Left lung (tissue), 10 donors: ENCODE measurements around the gene CCR9. TPM values are rescaled to one million over a fixed set of nuclear protein-coding genes. Genes with fewer than 3 reads are reported as not detected.
A peak's percentile ranks its signal among the peaks of the same experiment; 100 is the strongest.

ENCODE experiments used
- ATAC-seq: fragments of 200-7000 bp; cut with Tn5 transposase; one replicate; pipeline ENCODE4 v1.9.1; 2020; ENCODE audit warnings: moderate library complexity
- DNase-seq, 4 donors: peaks; one replicate each; pipeline ENCODE4 v3.0.0-alpha.2; 2013 to 2020
- H3K27ac ChIP-seq, 2 donors: fragments of 200-600 bp; sonication (generic) in 1 of 2; one replicate each; pipeline versions ENCODE4 v1.5.0 to v1.8.0; 2020 to 2021
- H3K27me3 ChIP-seq, 2 donors: fragments of 200-600 bp; sonication (generic) in 1 of 2; one replicate each; pipeline versions ENCODE4 v1.5.0 to v1.8.0; 2020 to 2021
- H3K36me3 ChIP-seq, 2 donors: fragments of 200-600 bp; sonication (generic) in 1 of 2; one replicate each; pipeline versions ENCODE4 v1.5.0 to v1.8.0; 2020 to 2021
- H3K4me1 ChIP-seq, 2 donors: fragments of 200-600 bp; one replicate each; pipeline ENCODE4 v1.8.0; 2021
- H3K4me3 ChIP-seq, 2 donors: fragments of 200-600 bp; sonication (generic) in 1 of 2; one replicate each; pipeline versions ENCODE4 v1.5.0 to v1.8.0; 2020 to 2021; ENCODE audit warnings: mild to moderate bottlenecking in 1 of 2
- H3K9me3 ChIP-seq, 2 donors: fragments of 200-600 bp; sonication (generic) in 1 of 2; one replicate each; pipeline versions ENCODE4 v1.5.0 to v1.8.0; 2020 to 2021
- intact Hi-C, 2 donors: fragments of 100-400 bp; cut with DNase I; formaldehyde crosslinking; loops; one replicate each; pipeline versions ENCODE4 v1.11.2 to v1.14.2; 2022
- polyA plus RNA-seq, 6 donors: library from polyadenylated mRNA; unstranded; fragments of 120-200 nt; gene quantifications; one replicate each; pipeline ENCODE4 v1.2.1, GENCODE V29; 2013; ENCODE audit not compliant: insufficient read length in 6 of 6
- total RNA-seq, 2 donors: library from RNA; stranded (reverse); fragmentation: NEBNext Ultra II Directional; extraction: Animal tissue kit (Norgen Biotek cat#: 25700); gene quantifications; one replicate each; pipeline ENCODE4 v1.2.1, GENCODE V29; 2021
- TF ChIP-seq, protein P1 (sequence below), 2 donors: fragments of 200-600 bp; sonication (generic) in 1 of 2; IDR thresholded peaks; one replicate each; pipeline versions ENCODE4 v1.5.0 to v1.8.0; 2021; ENCODE audit warnings: antibody characterized with exemption in 2 of 2
- donor health status: DM: no; HTN: yes; CAD: no.
- donor health status: DM: no; HTN: no; CAD: no.

The CCR9 gene
- total and polyA plus RNA-seq, 8 donors = 0.11 to 0.32 (median 0.20) TPM; not detected in 4

DNA sequence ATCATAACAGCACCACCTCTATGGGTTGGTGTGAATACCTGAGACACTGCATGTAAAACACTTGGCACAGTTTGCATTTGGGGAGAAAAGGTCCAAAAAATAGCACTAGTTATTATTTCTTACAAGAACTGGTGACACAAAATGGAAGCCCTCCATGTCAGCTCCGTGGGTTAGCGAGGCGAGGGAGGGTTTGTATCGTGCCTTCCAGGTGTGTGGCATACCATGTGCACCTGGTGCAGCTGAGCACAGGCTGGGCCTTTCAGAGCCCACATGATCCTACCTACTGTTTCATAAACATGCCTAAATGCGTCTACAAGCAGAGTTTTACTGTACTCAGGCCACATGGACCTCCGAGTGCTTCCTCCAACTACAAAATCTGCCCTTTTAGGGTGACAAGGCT is 62.5 kb downstream of the CCR9 start:
- no peaks in the 10 kb centered on the region for H3K9me3 ChIP-seq
- DNase-seq = no peak
- no peak overlapping the region for H3K4me3 ChIP-seq
- no peak overlapping the region for H3K27ac ChIP-seq
- peaks cover 0 to 91% of the 10 kb centered on the region in 2 donors for H3K36me3 ChIP-seq
- intact Hi-C loops = no loop called here
- ATAC-seq = no peak
- H3K4me1 ChIP-seq = peaks cover 0 to 2% of the 10 kb centered on the region in 2 donors
- TF ChIP-seq, protein P1, sequence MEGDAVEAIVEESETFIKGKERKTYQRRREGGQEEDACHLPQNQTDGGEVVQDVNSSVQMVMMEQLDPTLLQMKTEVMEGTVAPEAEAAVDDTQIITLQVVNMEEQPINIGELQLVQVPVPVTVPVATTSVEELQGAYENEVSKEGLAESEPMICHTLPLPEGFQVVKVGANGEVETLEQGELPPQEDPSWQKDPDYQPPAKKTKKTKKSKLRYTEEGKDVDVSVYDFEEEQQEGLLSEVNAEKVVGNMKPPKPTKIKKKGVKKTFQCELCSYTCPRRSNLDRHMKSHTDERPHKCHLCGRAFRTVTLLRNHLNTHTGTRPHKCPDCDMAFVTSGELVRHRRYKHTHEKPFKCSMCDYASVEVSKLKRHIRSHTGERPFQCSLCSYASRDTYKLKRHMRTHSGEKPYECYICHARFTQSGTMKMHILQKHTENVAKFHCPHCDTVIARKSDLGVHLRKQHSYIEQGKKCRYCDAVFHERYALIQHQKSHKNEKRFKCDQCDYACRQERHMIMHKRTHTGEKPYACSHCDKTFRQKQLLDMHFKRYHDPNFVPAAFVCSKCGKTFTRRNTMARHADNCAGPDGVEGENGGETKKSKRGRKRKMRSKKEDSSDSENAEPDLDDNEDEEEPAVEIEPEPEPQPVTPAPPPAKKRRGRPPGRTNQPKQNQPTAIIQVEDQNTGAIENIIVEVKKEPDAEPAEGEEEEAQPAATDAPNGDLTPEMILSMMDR (IDR thresholded peaks at IDR 0.05) = no peak
- H3K27me3 ChIP-seq = no peaks in the 10 kb centered on the region

DNA sequence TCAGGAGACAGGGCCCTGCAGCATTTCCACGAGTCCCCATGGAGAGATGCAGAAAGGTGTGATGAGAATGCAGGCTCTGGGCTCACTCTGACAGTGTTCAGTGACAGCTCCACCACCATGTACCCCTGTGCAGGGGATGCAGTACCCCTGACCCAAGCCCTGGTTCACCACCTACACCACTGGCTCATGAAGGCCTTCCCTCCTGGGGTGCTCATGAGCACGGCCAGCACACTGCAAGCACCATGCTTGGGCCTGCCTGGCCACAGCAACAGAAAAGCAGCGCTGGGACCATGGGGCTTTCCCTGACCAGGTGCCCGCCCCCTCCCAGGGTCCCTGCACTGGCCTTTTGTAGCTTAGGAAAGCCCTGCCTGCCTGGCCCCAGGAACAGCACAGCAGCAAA is 63.1 kb downstream of the CCR9 start:
- TF ChIP-seq, protein P1 (IDR thresholded peaks at IDR 0.05) = no peak
- no peak overlapping the region for H3K4me3 ChIP-seq
- intact Hi-C loops = no loop called here
- H3K36me3 ChIP-seq = peaks cover 0 to 97% of the 10 kb centered on the region in 2 donors
- DNase-seq = no peak
- no peak for ATAC-seq
- peaks cover 0 to 2% of the 10 kb centered on the region in 2 donors for H3K4me1 ChIP-seq
- H3K27ac ChIP-seq = no peak overlapping the region
- no peaks in the 10 kb centered on the region for H3K27me3 ChIP-seq
- no peaks in the 10 kb centered on the region for H3K9me3 ChIP-seq

DNA sequence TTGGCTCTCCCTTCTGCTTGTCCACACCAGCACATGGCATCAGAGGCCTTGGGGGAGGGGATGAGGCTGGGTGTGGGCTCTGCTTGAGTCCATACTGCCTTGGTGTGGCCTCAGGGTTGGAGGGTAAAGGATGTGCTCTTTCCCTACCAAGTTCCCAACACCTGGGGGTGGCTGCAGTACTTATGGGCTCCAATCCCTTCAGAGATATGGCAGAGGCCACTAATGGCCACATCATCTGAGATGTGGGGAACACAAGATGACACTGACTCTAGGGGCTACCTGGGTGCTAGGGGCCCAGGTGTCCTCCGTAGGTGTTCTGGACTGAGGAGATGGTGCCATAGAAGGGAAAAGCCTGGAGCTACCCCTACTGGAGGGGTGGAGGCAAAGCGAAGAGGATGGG is 63.8 kb downstream of the CCR9 start:
- Histone ChIP-seq H3K9me3 (no peaks in the 10 kb centered on the region), H3K36me3 (peaks cover 0 to 99% of the 10 kb centered on the region in 2 donors), H3K4me1 (peaks cover 0 to 2% of the 10 kb centered on the region in 2 donors), H3K27ac (no peak overlapping the region), H3K27me3 (no peaks in the 10 kb centered on the region), H3K4me3 (no peak overlapping the region)
- TF ChIP-seq, protein P1 (IDR thresholded peaks at IDR 0.05) = no peak
- intact Hi-C loops = no loop called here
- DNase-seq (no peak), ATAC-seq (no peak)

DNA sequence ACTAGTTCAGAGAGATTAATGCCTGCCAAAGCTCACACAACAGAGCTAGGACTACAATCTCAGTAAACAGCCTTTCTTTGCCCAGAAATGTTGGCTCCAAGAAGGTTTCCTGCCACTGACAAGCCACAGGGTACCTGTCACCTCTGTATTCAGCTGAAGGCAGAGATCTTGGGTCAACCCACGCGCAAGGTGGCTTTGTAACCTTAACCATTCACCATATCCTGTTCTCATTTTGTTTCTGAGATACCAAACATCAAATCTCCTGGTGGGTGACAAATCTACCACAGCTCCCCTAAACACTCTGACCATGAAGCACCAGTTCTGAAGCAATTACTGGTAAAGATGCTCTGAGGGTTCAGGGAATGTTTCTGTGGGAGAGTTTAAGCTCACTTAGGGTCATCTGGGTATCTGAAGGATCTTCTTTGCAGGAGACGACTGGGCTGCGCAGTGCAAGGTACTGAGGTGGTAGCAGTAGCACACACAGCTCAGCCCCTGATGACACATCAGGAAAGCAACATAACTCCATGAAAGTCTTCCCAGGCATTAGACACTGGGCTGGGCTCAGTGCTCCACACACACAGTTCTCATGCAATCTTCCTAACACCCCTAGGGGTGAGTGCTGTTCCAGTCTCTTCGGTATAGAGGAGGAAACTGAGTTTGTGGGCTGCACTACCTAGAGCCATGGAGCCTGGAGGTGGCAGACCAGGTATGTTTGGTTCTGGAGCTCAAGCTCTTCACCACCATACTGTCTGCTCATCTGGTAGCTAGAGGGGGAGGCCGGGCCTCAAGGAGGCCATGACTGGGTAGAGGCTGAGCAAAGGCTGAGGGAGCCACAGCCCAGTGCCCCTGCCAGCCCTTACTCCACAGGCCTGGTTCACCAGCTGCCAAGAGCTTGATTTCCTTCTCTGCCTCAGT is 64.6 kb downstream of the CCR9 start:
- ATAC-seq (no peak), DNase-seq (no peak)

DNA sequence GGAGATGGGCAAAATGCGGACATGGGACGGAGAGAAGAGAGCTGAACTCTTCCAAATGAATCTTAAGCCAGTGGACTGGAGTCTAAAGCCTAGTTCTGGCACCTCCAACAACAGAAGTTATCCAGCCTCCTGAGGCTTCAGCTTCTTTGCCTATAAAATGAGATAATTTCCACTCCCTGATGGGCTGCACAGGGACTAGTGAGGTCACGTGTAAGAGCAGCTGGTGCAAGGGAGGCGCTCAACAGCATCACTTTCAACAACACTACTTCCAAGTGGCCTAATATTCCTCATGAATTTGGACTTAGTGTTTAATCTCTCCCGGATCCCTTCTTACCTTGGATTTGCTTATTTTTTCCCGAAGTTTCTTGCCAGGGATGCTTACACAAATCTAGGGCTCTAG is 65.6 kb downstream of the CCR9 start:
- no peaks in the 10 kb centered on the region for H3K27me3 ChIP-seq
- peaks cover 0 to 2% of the 10 kb centered on the region in 2 donors for H3K4me1 ChIP-seq
- H3K4me3 ChIP-seq = no peak overlapping the region
- no peak overlapping the region for H3K27ac ChIP-seq
- H3K36me3 ChIP-seq = peaks cover 0 to 100% of the 10 kb centered on the region in 2 donors
- ATAC-seq (no peak), DNase-seq (no peak)
- intact Hi-C loops = no loop called here
- TF ChIP-seq, protein P1 (IDR thresholded peaks at IDR 0.05) = no peak
- H3K9me3 ChIP-seq = no peaks in the 10 kb centered on the region

More for the DNA sequence above, 64.6 kb downstream of the CCR9 start:
- H3K27ac ChIP-seq = peak overlapping the region in 1 of 2 donors; percentile 8
- intact Hi-C loops = no loop called here
- TF ChIP-seq, protein P1 (IDR thresholded peaks at IDR 0.05) = no peak
- H3K36me3 ChIP-seq = peaks cover 0 to 100% of the 10 kb centered on the region in 2 donors
- H3K27me3 ChIP-seq = no peaks in the 10 kb centered on the region
- no peak overlapping the region for H3K4me3 ChIP-seq
- H3K9me3 ChIP-seq = no peaks in the 10 kb centered on the region
- H3K4me1 ChIP-seq = peaks cover 0 to 2% of the 10 kb centered on the region in 2 donors
